Dermis blood vessel endothelial cell (primary cell): ENCODE results near the gene RNF43. TPM values are rescaled to one million over a fixed set of nuclear protein-coding genes. Genes with fewer than 3 reads are reported as not detected.

Experiments used
- DNase-seq: peaks from one replicate; pipeline ENCODE4 v3.0.0; 2010
- total RNA-seq: library from RNA; depleted of rRNA; stranded (reverse); fragments of >200 nt; gene quantifications from 2 replicates; pipeline ENCODE4 v1.2.3, GENCODE V29; 2014

Gene RNF43
- not detected in 2 replicates for total RNA-seq

DNA sequence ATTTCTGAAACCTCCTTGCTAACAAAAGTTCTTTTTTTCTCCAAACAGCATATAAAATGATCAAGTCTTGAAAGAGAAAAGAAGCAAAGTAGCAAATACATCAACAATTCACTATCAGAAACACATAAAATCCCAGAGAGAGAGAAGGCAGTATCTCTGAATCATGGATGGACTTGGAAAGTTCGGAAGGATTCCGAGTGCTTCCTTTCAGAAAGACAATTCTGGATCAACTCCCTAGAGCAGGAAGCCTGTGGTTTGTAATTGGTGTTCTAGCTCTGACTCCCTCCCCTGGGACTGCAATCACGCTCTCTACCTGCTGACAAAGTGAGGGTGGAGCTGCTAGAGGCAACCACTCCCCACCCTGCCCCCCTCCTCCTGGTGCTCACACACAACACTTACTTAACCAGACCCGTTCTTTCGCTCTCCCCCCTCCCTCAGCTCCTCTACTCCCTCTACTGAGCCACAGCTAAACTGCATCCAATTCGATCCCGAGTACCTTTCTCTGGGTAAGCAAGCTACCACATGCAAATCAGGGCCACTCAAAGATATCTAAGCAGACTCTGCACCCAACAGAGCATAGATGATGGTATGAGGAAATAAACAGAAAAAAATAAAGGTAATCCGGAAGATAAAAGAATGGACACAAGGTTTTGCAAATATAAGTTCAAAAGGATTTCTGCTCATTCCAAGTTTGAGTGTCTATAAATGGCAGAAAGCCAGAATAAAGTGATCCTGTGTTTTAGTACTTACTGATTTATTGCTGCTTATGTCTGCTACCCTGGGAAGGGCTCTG is at the start of gene RNF43:
TSS of gene RNF43 (minus strand) at position 235 of the 793 bp plus-strand sequence. CDS start 1,957 bp downstream, outside the sequence.
- DNase-seq, result peak; percentile 85

DNA sequence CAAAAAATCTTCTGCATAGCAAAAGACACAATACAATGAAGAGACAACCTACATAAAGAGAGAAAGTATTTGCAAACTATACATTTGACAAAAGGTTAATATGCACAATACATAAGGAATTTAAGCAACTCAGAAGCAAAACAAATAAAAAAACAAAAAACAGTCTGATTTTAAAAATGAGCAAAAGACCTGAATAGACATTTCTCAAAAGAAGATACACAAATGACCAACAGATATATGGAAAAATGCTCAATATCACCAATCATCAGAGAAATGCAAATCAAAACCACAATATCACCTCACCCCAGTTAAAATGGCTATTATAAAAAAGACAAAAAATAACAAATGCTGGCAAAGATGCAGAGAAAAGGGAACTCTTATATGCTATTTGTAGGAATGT is 38.2 kb upstream of the RNF43 start:
- DNase-seq, result no peak

GRCh38 chr17:58452738-58453137 is 35.4 kb upstream of the RNF43 start:
- no peak for DNase-seq

- DNase-seq, result peak; percentile 91
These were observed 30.0 kb upstream of the RNF43 start for GRCh38 chr17:58447039-58447975.

GRCh38 chr17:58446086-58446485 is 28.8 kb upstream of the RNF43 start:
- DNase-seq, result no peak

DNA sequence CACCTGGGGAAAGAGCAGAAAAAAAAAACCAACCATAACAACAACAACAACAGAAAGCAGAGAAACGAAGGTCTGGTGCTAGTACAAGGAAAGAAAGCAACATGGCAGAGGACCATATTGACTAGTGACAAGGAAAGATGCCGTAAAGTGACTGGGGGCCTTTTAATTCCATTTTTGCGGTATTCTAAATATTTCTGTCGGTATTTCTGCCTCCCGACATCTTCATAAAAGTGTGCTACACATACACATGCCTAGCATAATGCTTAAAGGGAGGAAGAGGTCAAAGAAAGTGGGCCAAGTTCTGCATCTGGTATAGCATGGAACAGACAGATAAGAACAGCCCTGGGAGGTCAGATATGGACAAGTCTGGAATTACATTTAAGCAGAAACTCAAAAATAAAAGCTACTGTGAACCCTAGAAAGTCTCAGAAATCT is 19.5 kb upstream of the RNF43 start:
- DNase-seq, result no peak

- DNase-seq, result no peak
These were observed 18.9 kb upstream of the RNF43 start for GRCh38 chr17:58436245-58436644.

GRCh38 chr17:58432806-58433573 is 15.7 kb upstream of the RNF43 start:
- DNase-seq, result no peak

- DNase-seq, result no peak
These were observed 10.5 kb upstream of the RNF43 start for GRCh38 chr17:58427807-58428206.

- no peak for DNase-seq
These were observed 4.4 kb upstream of the RNF43 start for GRCh38 chr17:58421711-58422110.

DNA sequence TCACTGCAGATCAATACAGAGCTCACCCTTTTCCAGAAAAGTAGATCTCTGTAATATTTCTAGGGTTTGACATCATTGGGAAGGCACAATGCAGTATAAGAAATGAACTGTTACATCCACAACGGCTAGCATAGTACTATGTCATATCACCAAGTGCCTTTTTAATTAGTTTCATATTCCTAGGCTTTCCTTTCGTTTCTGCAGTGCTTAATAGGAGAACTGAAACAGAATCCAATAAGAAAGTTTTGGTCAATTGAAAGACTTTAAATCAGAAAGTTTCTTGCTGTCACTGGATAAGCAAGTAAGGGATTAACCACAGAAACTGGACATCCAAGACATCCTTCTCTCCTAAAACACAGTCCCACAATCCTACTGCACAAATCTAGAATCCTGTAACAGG is 3.5 kb upstream of the RNF43 start:
- DNase-seq, result no peak

- DNase-seq, result no peak
These were observed 416 bp downstream of the RNF43 start for GRCh38 chr17:58416937-58417299.

- DNase-seq, result no peak
These were observed 938 bp downstream of the RNF43 start for GRCh38 chr17:58416396-58416795.

DNA sequence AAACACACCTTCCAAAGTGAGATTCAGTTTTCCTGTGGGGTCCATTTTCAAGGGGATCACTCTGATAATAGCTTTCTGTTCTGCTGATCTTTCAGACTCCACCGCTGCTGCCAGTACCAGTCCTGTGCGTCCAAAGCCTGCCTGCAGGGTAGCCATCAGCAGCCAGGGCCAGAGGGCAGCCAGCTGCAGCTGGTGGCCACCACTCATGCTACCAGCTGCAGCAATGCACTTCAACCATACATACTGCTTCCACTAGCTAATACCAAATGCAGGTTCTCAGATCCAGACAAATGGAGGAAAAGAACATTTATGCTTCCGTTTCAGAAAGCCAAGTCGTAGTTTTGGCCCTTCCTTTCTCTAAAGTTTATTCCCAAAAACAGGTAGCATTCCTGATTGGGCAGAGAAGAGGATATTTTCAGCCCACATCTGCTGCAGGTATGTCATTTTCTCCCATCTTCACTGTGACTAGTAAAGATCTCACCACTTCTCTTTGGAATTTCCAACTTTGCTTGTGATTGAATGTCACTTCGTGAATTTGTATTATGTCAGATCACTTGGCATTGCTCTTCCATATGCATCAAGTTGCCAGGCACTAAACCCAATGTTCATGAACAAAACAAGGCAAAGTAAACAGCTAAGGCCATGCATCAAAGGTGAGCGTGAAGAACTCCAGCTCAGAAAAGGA is 1.8 kb downstream of the RNF43 start:
- DNase-seq, result no peak

DNA sequence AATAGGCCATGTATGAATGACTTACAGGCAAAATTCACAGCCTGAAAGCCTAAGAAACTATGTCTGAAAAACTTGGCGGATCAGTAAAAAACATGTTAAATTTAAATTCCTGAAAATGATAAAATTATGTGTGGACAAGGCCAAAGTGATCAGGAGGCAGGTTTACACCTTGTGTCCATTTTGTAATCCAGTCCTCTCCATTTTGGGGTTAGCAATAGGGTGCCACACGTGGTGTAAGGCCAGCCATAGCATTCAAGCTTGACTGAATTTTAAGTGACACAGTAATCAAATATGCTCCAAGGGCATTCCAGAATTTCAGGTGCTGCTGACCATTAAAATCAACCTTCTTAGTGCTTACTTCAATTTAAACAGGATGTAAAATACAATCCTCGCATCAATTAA is 2.7 kb downstream of the RNF43 start:
- no peak for DNase-seq

DNA sequence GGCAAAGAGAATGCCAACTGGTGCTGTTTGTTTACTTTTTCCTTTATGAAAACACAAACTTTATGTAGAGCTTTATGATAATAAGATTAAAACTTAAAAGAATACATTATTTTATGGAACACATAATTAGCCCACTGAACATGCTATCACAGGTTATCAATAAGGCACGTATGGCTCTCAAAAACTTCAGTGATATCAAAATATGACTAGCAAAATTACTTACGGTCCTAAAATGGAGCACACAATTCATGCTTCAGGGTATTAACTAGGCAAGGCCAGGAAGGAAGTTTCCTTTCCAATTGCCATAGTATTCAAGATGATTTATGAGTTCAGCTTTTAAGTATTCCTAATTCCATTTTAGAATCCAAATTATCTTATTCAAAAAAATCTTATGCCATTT is 3.6 kb downstream of the RNF43 start:
- DNase-seq, result no peak

- DNase-seq, result no peak
These were observed 4.3 kb downstream of the RNF43 start for GRCh38 chr17:58412961-58413586.

DNA sequence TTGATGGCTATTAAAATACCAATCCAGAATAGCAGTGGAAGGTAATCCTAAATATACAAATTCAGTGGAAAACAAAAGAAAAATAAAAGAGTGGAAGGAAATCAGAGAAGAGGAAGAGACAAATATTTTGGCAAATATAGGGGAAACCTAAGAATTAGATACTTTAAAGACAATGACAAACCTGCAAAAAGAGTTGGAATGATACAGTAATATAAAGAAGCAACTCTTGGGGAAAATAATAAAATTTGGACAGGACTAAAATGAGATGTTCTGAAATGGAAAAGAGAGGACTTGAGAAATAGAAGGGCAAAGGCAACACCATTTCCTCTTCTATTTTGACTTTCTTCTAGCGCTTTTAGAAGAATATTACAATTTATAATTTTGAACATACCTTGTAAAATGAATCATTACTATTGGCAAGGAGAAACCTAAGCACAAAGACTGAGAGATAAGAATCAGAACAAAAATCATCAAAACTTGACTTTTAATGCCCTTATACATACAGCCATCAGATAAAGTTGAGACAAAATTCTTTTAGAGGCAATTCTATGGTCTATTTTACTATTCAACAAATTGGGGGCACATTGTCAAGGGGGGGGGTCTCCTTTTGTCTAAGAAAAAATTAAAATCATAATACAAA is 5.2 kb downstream of the RNF43 start:
- DNase-seq, result no peak

- DNase-seq, result no peak
These were observed 5.9 kb downstream of the RNF43 start for GRCh38 chr17:58411408-58411894.

- no peak for DNase-seq
These were observed 6.5 kb downstream of the RNF43 start for GRCh38 chr17:58410714-58411407.
